ENCODE measurements around the gene MACO1.
"Not testable (repeated sequence)": the region's sequence is repeated elsewhere in the genome, so short reads cannot be mapped to it uniquely, and the experiment has no call there.

MACO1 gene

GRCh38 chr1:25412872-25413623 is 17.6 kb upstream of the MACO1 start:
- not testable (repeated sequence) for H3K9me2 ChIP-seq (replicated peaks; ENCODE audit: insufficient read depth, low read length); H3K79me2 ChIP-seq (ENCODE audit: insufficient read depth, low read length); H2AFZ ChIP-seq (ENCODE audit: low read depth, low read length, severe bottlenecking); H3K4me2 ChIP-seq (ENCODE audit: low read depth, low read length, poor library complexity, severe bottlenecking); H3F3A ChIP-seq (ENCODE audit: insufficient read depth); H3K27ac ChIP-seq (ENCODE audit: low read depth, low read length); H3K9me3 ChIP-seq (ENCODE audit: insufficient read depth, low read length); H3K36me3 ChIP-seq (ENCODE audit: low read length); H4K20me1 ChIP-seq (ENCODE audit: low read depth, low read length); H3K4me3 ChIP-seq (ENCODE audit: insufficient read depth, low read length, poor library complexity, severe bottlenecking); H3K27me3 ChIP-seq (ENCODE audit: low read length); H3K9ac ChIP-seq (ENCODE audit: low read length)

- not testable (repeated sequence) for H3K9me2 ChIP-seq (replicated peaks; ENCODE audit: insufficient read depth, low read length); H3K9me3 ChIP-seq (ENCODE audit: insufficient read depth, low read length); H3K9ac ChIP-seq (ENCODE audit: low read length); H3K4me3 ChIP-seq (ENCODE audit: insufficient read depth, low read length, poor library complexity, severe bottlenecking); H4K20me1 ChIP-seq (ENCODE audit: low read depth, low read length); H3K4me2 ChIP-seq (ENCODE audit: low read depth, low read length, poor library complexity, severe bottlenecking); H3K79me2 ChIP-seq (ENCODE audit: insufficient read depth, low read length); H2AFZ ChIP-seq (ENCODE audit: low read depth, low read length, severe bottlenecking); H3K36me3 ChIP-seq (ENCODE audit: low read length); H3F3A ChIP-seq (ENCODE audit: insufficient read depth); H3K27ac ChIP-seq (ENCODE audit: low read depth, low read length); H3K27me3 ChIP-seq (ENCODE audit: low read length)
Observed at GRCh38 chr1:25414157-25414556, 16.5 kb upstream of the MACO1 start.

GRCh38 chr1:25414578-25414977 is 16.1 kb upstream of the MACO1 start:
- H4K20me1 ChIP-seq (ENCODE audit: low read depth, low read length); H3K4me3 ChIP-seq (ENCODE audit: insufficient read depth, low read length, poor library complexity, severe bottlenecking); H3K27me3 ChIP-seq (ENCODE audit: low read length): not testable (repeated sequence)

GRCh38 chr1:25417280-25417679 is 13.4 kb upstream of the MACO1 start:
- not testable (repeated sequence) for H3K36me3 ChIP-seq (ENCODE audit: low read length); H3K4me3 ChIP-seq (ENCODE audit: insufficient read depth, low read length, poor library complexity, severe bottlenecking); H3K9me3 ChIP-seq (ENCODE audit: insufficient read depth, low read length); H4K20me1 ChIP-seq (ENCODE audit: low read depth, low read length); H3K9me2 ChIP-seq (replicated peaks; ENCODE audit: insufficient read depth, low read length); H3K79me2 ChIP-seq (ENCODE audit: insufficient read depth, low read length); H3K27ac ChIP-seq (ENCODE audit: low read depth, low read length); H3K4me2 ChIP-seq (ENCODE audit: low read depth, low read length, poor library complexity, severe bottlenecking); H3F3A ChIP-seq (ENCODE audit: insufficient read depth); H2AFZ ChIP-seq (ENCODE audit: low read depth, low read length, severe bottlenecking); H3K9ac ChIP-seq (ENCODE audit: low read length); H3K27me3 ChIP-seq (ENCODE audit: low read length)

More at GRCh38 chr1:25414578-25414977, 16.1 kb upstream of the MACO1 start:
- not testable (repeated sequence) for H3K4me2 ChIP-seq (ENCODE audit: low read depth, low read length, poor library complexity, severe bottlenecking); H3K79me2 ChIP-seq (ENCODE audit: insufficient read depth, low read length); H3K9ac ChIP-seq (ENCODE audit: low read length); H2AFZ ChIP-seq (ENCODE audit: low read depth, low read length, severe bottlenecking); H3K36me3 ChIP-seq (ENCODE audit: low read length); H3K9me3 ChIP-seq (ENCODE audit: insufficient read depth, low read length); H3F3A ChIP-seq (ENCODE audit: insufficient read depth); H3K9me2 ChIP-seq (replicated peaks; ENCODE audit: insufficient read depth, low read length); H3K27ac ChIP-seq (ENCODE audit: low read depth, low read length)

GRCh38 chr1:25419339-25419738 is 11.4 kb upstream of the MACO1 start:
- H3K27ac ChIP-seq (ENCODE audit: low read depth, low read length); H3K9me2 ChIP-seq (replicated peaks; ENCODE audit: insufficient read depth, low read length); H3K4me3 ChIP-seq (ENCODE audit: insufficient read depth, low read length, poor library complexity, severe bottlenecking); H3K36me3 ChIP-seq (ENCODE audit: low read length); H2AFZ ChIP-seq (ENCODE audit: low read depth, low read length, severe bottlenecking); H4K20me1 ChIP-seq (ENCODE audit: low read depth, low read length); H3F3A ChIP-seq (ENCODE audit: insufficient read depth); H3K79me2 ChIP-seq (ENCODE audit: insufficient read depth, low read length); H3K9me3 ChIP-seq (ENCODE audit: insufficient read depth, low read length); H3K9ac ChIP-seq (ENCODE audit: low read length); H3K4me2 ChIP-seq (ENCODE audit: low read depth, low read length, poor library complexity, severe bottlenecking); H3K27me3 ChIP-seq (ENCODE audit: low read length): not testable (repeated sequence)

- not testable (repeated sequence) for H3K79me2 ChIP-seq (ENCODE audit: insufficient read depth, low read length); H3K9ac ChIP-seq (ENCODE audit: low read length); H3K27me3 ChIP-seq (ENCODE audit: low read length); H3F3A ChIP-seq (ENCODE audit: insufficient read depth); H3K4me2 ChIP-seq (ENCODE audit: low read depth, low read length, poor library complexity, severe bottlenecking); H3K4me3 ChIP-seq (ENCODE audit: insufficient read depth, low read length, poor library complexity, severe bottlenecking); H3K36me3 ChIP-seq (ENCODE audit: low read length); H3K9me2 ChIP-seq (replicated peaks; ENCODE audit: insufficient read depth, low read length); H4K20me1 ChIP-seq (ENCODE audit: low read depth, low read length); H2AFZ ChIP-seq (ENCODE audit: low read depth, low read length, severe bottlenecking); H3K27ac ChIP-seq (ENCODE audit: low read depth, low read length); H3K9me3 ChIP-seq (ENCODE audit: insufficient read depth, low read length)
Observed at GRCh38 chr1:25420715-25421114, 10.0 kb upstream of the MACO1 start, which contains the start of gene RHCE. RHCE (minus strand) TSS chr1:25420825; CDS start chr1:25420786, 39 bp downstream.

- H3K27ac ChIP-seq (ENCODE audit: low read depth, low read length); H3K4me3 ChIP-seq (ENCODE audit: insufficient read depth, low read length, poor library complexity, severe bottlenecking); H3K4me2 ChIP-seq (ENCODE audit: low read depth, low read length, poor library complexity, severe bottlenecking); H3K9me2 ChIP-seq (replicated peaks; ENCODE audit: insufficient read depth, low read length); H3F3A ChIP-seq (ENCODE audit: insufficient read depth); H3K36me3 ChIP-seq (ENCODE audit: low read length); H3K9me3 ChIP-seq (ENCODE audit: insufficient read depth, low read length); H2AFZ ChIP-seq (ENCODE audit: low read depth, low read length, severe bottlenecking); H4K20me1 ChIP-seq (ENCODE audit: low read depth, low read length); H3K79me2 ChIP-seq (ENCODE audit: insufficient read depth, low read length); H3K9ac ChIP-seq (ENCODE audit: low read length); H3K27me3 ChIP-seq (ENCODE audit: low read length): not testable (repeated sequence)
Observed at GRCh38 chr1:25423206-25423605, 7.5 kb upstream of the MACO1 start.

Measured in SU-DHL-6 (cell line).